Liver (tissue), 9 donors: ENCODE results near the gene NAV2. TPM values are rescaled to one million over a fixed set of nuclear protein-coding genes. Genes with fewer than 3 reads are reported as not detected.

Source experiments
- DNase-seq: peaks from one replicate; pipeline ENCODE4 v3.0.0-alpha.2; 2017; ENCODE audit warnings: low spot score
- H3K27ac ChIP-seq, 2 donors: one replicate each; pipeline ENCODE4 v1.7.0; 2013; ENCODE audit warnings: inconsistent platforms in 2 of 2, low read length in 2 of 2, control low read depth in 1 of 2, low read depth in 1 of 2, mild to moderate bottlenecking in 1 of 2
- H3K27me3 ChIP-seq, 4 donors: one replicate each; pipeline versions ENCODE4 v1.6.1 to v1.7.0; 2013; ENCODE audit warnings: low read length in 3 of 4, inconsistent platforms in 1 of 4, mild to moderate bottlenecking in 1 of 4, moderate library complexity in 1 of 4; ENCODE audit not compliant: control insufficient read depth in 4 of 4, insufficient read depth in 4 of 4
- H3K36me3 ChIP-seq, 4 donors: one replicate each; pipeline versions ENCODE4 v1.6.1 to v1.7.0; 2013; ENCODE audit warnings: low read length in 3 of 4, mild to moderate bottlenecking in 3 of 4, low read depth in 1 of 4, moderate library complexity in 1 of 4; ENCODE audit not compliant: control insufficient read depth in 4 of 4, insufficient read depth in 3 of 4
- H3K4me1 ChIP-seq, 4 donors: one replicate each; pipeline versions ENCODE4 v1.6.1 to v1.7.0; 2013; ENCODE audit warnings: low read length in 3 of 4, mild to moderate bottlenecking in 3 of 4, moderate library complexity in 1 of 4; ENCODE audit not compliant: control insufficient read depth in 4 of 4, insufficient read depth in 4 of 4
- H3K4me3 ChIP-seq, 3 donors: one replicate each; pipeline versions ENCODE4 v1.6.1 to v1.7.0; 2013; ENCODE audit warnings: low read length in 3 of 3, control low read depth in 1 of 3, low read depth in 1 of 3, mild to moderate bottlenecking in 1 of 3
- H3K9ac ChIP-seq, 2 donors: one replicate each; pipeline ENCODE4 v1.7.0; 2013; ENCODE audit warnings: low read length in 2 of 2, mild to moderate bottlenecking in 2 of 2, moderate library complexity in 2 of 2, control low read depth in 1 of 2, low read depth in 1 of 2
- H3K9me3 ChIP-seq, 4 donors: one replicate each; pipeline versions ENCODE4 v1.6.1 to v1.7.0; 2013; ENCODE audit warnings: low read length in 3 of 4; ENCODE audit not compliant: control insufficient read depth in 4 of 4
- ATF3 ChIP-seq: IDR thresholded peaks from 2 replicates; pipeline ENCODE4 v1.6.1; 2016; ENCODE audit warnings: antibody characterized with exemption
- CTCF ChIP-seq: fragments of 150-350 bp; IDR thresholded peaks from 2 replicates; pipeline ENCODE4 v1.5.1; 2017; ENCODE audit warnings: improper control_type of control experiment, low read depth, low read length; ENCODE audit not compliant: missing input control
- EGR1 ChIP-seq, 2 donors: IDR thresholded peaks; 2 replicates each; pipeline ENCODE4 v1.6.1; 2016 to 2018; ENCODE audit warnings: antibody characterized with exemption in 2 of 2, low read depth in 2 of 2
- FOXA1 ChIP-seq: IDR thresholded peaks from 2 replicates; pipeline ENCODE4 v1.6.1; 2016; ENCODE audit warnings: antibody characterized with exemption
- FOXA2 ChIP-seq: IDR thresholded peaks from 2 replicates; pipeline ENCODE4 v1.6.1; 2016; ENCODE audit warnings: antibody characterized with exemption
- GABPA ChIP-seq, 2 donors: IDR thresholded peaks in 1 of 2; conservative IDR thresholded peaks in 1 of 2; 2 replicates each; pipeline ENCODE4 v1.6.1; 2016; ENCODE audit warnings: antibody characterized with exemption in 2 of 2, mild to moderate bottlenecking in 1 of 2, moderate library complexity in 1 of 2
- HNF4A ChIP-seq, 2 donors: conservative IDR thresholded peaks; 2 replicates each; pipeline ENCODE4 v1.6.1; 2016; ENCODE audit warnings: antibody characterized with exemption in 2 of 2, mild to moderate bottlenecking in 2 of 2
- HNF4G ChIP-seq: IDR thresholded peaks from 2 replicates; pipeline ENCODE4 v1.6.1; 2016; ENCODE audit warnings: antibody characterized with exemption
- JUND ChIP-seq, 2 donors: IDR thresholded peaks; 2 replicates each; pipeline ENCODE4 v1.6.1; 2016; ENCODE audit warnings: antibody characterized with exemption in 2 of 2
- MAX ChIP-seq: IDR thresholded peaks from 2 replicates; pipeline ENCODE4 v1.6.1; 2016; ENCODE audit warnings: antibody characterized with exemption
- NR2F2 ChIP-seq: IDR thresholded peaks from 2 replicates; pipeline ENCODE4 v1.6.1; 2016; ENCODE audit warnings: antibody characterized with exemption
- RAD21 ChIP-seq, 2 donors: IDR thresholded peaks; 2 replicates each; pipeline ENCODE4 v1.6.1; 2016; ENCODE audit warnings: antibody characterized with exemption in 2 of 2, mild to moderate bottlenecking in 2 of 2
- REST ChIP-seq: IDR thresholded peaks from 2 replicates; pipeline ENCODE4 v1.6.1; 2016; ENCODE audit warnings: antibody characterized with exemption, mild to moderate bottlenecking
- RXRA ChIP-seq, 2 donors: IDR thresholded peaks; 2 replicates each; pipeline ENCODE4 v1.6.1; 2017 to 2018; ENCODE audit warnings: antibody characterized with exemption in 2 of 2, mild to moderate bottlenecking in 1 of 2
- SP1 ChIP-seq: IDR thresholded peaks from 2 replicates; pipeline ENCODE4 v1.6.1; 2018; ENCODE audit warnings: antibody characterized with exemption, mild to moderate bottlenecking
- TAF1 ChIP-seq: conservative IDR thresholded peaks from 2 replicates; pipeline ENCODE4 v1.6.1; 2016; ENCODE audit warnings: antibody characterized with exemption, mild to moderate bottlenecking
- YY1 ChIP-seq: IDR thresholded peaks from 2 replicates; pipeline ENCODE4 v1.6.1; 2016; ENCODE audit warnings: antibody characterized with exemption, mild to moderate bottlenecking
- ZBTB33 ChIP-seq: IDR thresholded peaks from 2 replicates; pipeline ENCODE4 v1.6.1; 2016; ENCODE audit warnings: antibody characterized with exemption
- WGBS: extraction: QIAGEN DNeasy Blood & Tissue Kit; methylation state at CpG from one replicate; pipeline ENCODE4 v1.1.7; 2013; 5-methylcytosine and 5-hydroxymethylcytosine counted together
- polyA plus RNA-seq, 2 donors: library from polyadenylated mRNA; stranded (reverse) in 1 of 2; unstranded in 1 of 2; fragments of 200-250 nt in 1 of 2; fragments of >200 nt in 1 of 2; fragmentation: Nextera tagmentation in 1 of 2; extraction: Ambion mirVana in 1 of 2; gene quantifications; one replicate each; pipeline versions ENCODE4 v1.2.1 to v1.2.3, GENCODE V29; 2013 to 2015
- total RNA-seq, 2 donors: library from RNA; depleted of rRNA; stranded (reverse); fragments of >200 nt; gene quantifications; one replicate each; pipeline ENCODE4 v1.2.3, GENCODE V29; 2014
- donor health status: healthy.
- donor health status: healthy.
- donor health status: healthy.
- donor health status: healthy.
- donor health status: healthy.

NAV2 gene
- total and polyA plus RNA-seq, 4 donors: 6.3 to 20.5 (median 11.6) TPM

- no peak for DNase-seq
- TF ChIP-seq RXRA (IDR thresholded peaks at IDR 0.05): no peak
- no peak for TF ChIP-seq HNF4A (conservative IDR thresholded peaks at IDR 0.05)
- TF ChIP-seq FOXA2: no peak
- TF ChIP-seq JUND (IDR thresholded peaks at IDR 0.05): no peak
- TF ChIP-seq MAX: no peak
- no peak for TF ChIP-seq SP1
- TF ChIP-seq ZBTB33: no peak
- no peak for TF ChIP-seq YY1
- no peak for TF ChIP-seq GABPA (IDR thresholded peaks at IDR 0.05 in 1 of 2, conservative IDR thresholded peaks at IDR 0.05 in 1 of 2)
- TF ChIP-seq RAD21 (IDR thresholded peaks at IDR 0.05): no peak
- no peak for TF ChIP-seq ATF3
Observed at GRCh38 chr11:19853920-19854319, 141.3 kb downstream of the NAV2 start.

GRCh38 chr11:19861171-19861570 is 148.5 kb downstream of the NAV2 start:
- no peak overlapping the region for H3K9ac ChIP-seq
- no peak for DNase-seq
- no peaks in the 10 kb centered on the region for H3K9me3 ChIP-seq
- H3K4me1 ChIP-seq: peaks cover 2 to 13% (median 11%) of the 10 kb centered on the region in 4 donors
- H3K27ac ChIP-seq: no peak overlapping the region
- H3K36me3 ChIP-seq: no peaks in the 10 kb centered on the region
- 78% methylated on average over 5 of the region's 5 CpGs for WGBS
- H3K27me3 ChIP-seq: no peaks in the 10 kb centered on the region
- no peak for TF ChIP-seq HNF4G
- no peak for TF ChIP-seq RAD21 (IDR thresholded peaks at IDR 0.05)
- no peak for TF ChIP-seq JUND (IDR thresholded peaks at IDR 0.05)
- no peak for TF ChIP-seq GABPA (IDR thresholded peaks at IDR 0.05 in 1 of 2, conservative IDR thresholded peaks at IDR 0.05 in 1 of 2)
- TF ChIP-seq EGR1 (IDR thresholded peaks at IDR 0.05; ENCODE audit: low read depth in 2 of 2): no peak
- no peak for TF ChIP-seq FOXA2
- H3K4me3 ChIP-seq: no peak overlapping the region

More at GRCh38 chr11:19853920-19854319, 141.3 kb downstream of the NAV2 start:
- no peaks in the 10 kb centered on the region for H3K27me3 ChIP-seq
- 77% methylated on average over 4 of the region's 4 CpGs for WGBS
- H3K27ac ChIP-seq: no peak overlapping the region
- H3K4me3 ChIP-seq: no peak overlapping the region
- no peaks in the 10 kb centered on the region for H3K36me3 ChIP-seq
- peaks cover 0 to 15% (median 6%) of the 10 kb centered on the region in 4 donors for H3K4me1 ChIP-seq
- no peak overlapping the region for H3K9ac ChIP-seq
- no peaks in the 10 kb centered on the region for H3K9me3 ChIP-seq

- no peak for DNase-seq
- no peak overlapping the region for H3K9ac ChIP-seq
- H3K4me1 ChIP-seq: peaks cover 2 to 13% (median 11%) of the 10 kb centered on the region in 4 donors
- no peak overlapping the region for H3K27ac ChIP-seq
- H3K9me3 ChIP-seq: no peaks in the 10 kb centered on the region
- H3K4me3 ChIP-seq: no peak overlapping the region
- 81% methylated on average over 4 of the region's 4 CpGs for WGBS
- no peaks in the 10 kb centered on the region for H3K36me3 ChIP-seq
- H3K27me3 ChIP-seq: no peaks in the 10 kb centered on the region
- TF ChIP-seq CTCF (no peak), FOXA2 (no peak), TAF1 (no peak), SP1 (no peak), REST (no peak), ZBTB33 (no peak), JUND (IDR thresholded peaks at IDR 0.05) (no peak), ATF3 (no peak), EGR1 (IDR thresholded peaks at IDR 0.05; ENCODE audit: low read depth in 2 of 2) (no peak), NR2F2 (no peak), FOXA1 (no peak), RXRA (IDR thresholded peaks at IDR 0.05) (no peak), YY1 (no peak)
Observed at GRCh38 chr11:19862091-19862490, 149.5 kb downstream of the NAV2 start.
